Measurements from ENCODE around the gene SLC16A8.

The SLC16A8 gene

DNA sequence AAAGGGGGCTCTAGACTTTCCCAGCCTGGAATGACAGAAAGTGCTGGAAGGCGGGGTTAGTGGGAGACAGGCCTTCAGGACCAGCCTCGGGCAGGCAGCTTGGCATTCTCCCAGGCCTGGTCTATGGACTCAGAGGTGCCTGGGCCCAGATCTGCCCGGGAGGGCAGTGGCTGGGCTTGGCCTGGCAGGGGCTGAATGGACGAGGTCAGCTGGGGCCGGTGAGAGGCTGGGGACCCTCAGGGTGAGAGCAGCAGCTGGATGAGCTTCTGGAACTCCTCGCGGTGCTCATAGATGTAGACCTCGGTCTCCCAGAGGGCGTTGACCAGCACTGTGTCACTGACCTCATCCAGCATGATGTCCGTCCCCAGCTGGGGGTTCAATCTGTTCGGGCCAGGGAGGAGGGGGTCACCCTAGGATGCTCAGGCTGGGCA lies 28.0 kb upstream of the SLC16A8 start:
- no peak for DNase-seq

DNA sequence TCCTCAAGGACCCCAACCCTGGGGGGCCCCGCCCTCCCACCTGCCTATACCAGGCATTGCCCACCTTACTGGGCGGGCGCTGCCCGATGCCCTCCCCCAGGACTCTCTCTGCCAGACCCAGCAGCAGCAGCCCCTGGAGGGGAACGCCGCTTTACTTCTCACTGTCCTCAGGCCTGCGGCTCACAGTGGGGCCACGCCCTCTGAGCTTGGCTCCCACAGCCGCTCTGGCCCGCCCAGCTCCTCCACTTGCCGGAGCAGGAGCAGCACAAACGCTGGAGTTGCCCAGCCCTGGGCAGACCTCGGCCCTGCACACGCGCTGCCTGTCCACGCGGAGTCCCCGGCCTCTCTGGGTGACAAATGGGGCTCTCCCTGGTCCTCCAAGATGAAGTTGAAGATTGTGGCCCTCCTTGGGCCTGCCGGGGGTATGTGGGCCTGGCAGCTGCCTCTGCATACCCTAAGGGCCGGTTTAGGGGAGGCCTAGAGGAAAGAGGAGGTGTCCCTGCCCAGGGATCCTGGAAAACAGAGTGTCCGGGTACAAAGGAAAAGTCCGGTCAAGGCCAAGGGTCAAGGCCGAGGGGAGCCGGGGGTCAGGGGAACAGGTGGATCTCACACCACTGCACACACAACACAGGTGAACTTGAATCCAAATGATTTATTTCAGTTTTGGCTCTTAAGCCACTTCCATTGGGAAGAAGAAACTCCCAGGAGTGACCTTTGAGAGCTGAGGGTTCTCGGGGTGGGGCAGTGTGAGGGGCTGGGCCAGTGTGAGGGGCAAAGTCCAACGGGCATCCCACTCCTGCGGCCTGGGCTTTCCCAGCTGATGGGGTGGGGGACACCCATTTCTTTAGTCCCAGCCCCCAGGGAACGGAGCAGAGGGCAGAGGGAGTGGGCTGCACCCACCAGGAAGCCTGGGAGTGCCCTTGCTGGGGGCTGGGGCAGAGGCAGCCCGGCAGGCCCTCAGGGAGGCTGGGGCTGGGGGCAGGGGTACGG lies 27.2 kb upstream of the SLC16A8 start:
- DNase-seq: no peak

DNA sequence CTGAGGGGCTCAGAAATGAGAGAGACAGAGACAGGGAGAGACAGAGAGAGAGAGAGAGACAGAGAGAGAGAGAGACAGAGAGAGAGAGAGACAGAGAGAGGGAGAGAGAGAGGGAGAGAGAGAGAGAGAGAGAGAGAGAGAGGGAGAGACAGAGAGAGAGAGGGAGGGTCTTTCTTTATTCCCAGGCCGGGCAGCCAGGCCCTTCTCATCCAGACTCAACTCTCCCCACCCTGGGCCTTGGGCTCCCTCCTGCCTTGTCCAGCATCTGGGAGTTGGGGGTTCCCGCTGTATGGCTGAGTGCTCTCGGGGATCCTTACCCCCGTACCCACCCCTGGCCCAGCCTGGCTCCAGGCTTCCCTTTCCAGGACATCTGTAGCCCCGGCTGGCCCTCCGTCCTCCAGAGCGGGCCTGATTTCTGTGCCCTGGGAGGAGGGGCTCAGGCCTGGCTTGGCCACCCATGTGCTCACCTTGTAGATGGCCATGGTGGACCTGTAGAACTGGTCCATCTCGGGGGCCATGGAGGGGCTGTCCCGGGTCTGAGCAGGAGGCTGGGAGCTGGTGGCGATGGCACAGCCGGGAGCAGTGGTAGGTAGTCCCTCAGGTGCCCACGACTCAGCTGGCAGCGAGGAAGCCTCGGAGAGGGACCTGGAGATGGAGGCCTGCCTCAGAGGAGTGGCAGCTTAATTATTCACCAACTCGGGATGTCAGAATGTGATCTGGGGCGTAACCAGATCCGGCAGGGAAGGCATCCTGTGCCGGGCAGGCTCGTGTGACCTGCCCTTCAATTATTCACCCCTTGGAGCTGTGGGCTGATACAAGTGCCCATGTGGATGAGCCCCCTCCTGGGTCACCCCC lies 26.3 kb upstream of the SLC16A8 start, which contains the start of gene BAIAP2L2:
TSS of gene BAIAP2L2 (minus strand) at position 677 of the 855 bp plus-strand sequence. CDS start at position 518, 159 bp downstream.
- DNase-seq: no peak

DNA sequence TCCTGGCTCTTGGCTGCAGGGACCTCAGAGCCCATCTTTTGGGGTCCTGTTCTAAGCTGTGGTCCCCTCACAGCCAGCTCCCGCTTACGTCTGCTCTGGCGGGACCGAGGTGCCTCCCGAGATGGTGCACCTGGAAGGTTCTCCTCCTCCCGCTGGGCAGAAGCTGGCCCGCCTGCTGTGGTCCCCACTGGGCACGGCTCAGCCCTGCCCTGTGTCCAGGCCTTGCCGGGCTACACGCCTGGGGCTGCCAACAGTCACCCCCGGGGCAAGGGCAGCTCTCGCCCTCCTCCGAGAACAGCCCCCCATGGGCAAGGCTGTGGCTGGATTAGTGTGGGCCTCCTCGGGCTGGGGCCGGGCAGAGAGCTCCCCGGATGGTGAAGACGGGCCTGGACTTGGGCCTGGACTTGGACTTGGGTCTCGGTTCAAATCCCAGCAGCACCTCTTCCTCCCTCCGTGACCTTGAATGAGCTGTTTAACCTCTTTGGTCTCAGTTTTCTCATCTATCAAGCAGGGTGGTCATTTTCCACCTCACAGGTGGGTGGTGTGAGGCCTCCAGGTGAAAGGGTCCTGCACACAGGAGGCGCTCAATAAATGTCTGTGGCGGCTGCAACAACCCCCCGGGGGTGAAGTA lies 25.5 kb upstream of the SLC16A8 start:
- DNase-seq: no peak

DNA sequence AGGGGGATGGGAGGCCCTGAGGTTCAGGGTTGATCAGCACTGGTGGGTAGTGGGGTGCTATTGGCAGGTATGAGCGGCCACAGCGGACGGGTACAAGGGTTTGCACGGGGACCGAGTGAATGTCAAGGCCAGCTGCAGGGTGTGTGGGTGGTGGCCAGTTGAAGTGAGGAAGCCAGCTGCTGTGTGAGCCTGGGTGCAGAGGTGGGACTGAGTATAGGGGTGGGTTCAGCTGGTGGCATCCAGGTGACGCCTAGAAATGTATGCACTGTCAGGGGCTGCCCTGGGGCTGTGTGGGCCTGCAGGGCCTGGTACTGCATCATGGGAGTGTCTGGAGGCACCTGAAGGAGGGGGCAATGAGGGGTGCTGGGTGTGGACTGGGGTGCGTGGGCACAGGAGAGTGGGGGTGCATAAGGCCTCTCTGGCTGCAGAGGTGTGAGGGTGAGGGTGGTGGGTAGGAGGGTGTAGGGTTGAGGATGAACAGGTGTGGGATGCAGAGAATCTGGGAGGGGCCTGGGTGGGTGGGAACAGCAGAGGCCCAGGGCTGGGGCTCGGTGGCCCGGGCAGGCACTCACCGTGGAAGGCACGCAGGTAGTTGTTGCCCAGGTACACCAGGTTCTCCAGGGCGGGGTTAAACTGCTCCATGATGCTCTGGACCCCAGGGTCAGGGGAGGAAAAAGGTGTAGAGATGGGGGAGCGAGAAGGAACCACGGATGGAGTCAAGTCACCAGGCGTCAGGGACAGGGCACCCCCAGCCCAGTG lies 24.8 kb upstream of the SLC16A8 start:
- DNase-seq: no peak

DNA sequence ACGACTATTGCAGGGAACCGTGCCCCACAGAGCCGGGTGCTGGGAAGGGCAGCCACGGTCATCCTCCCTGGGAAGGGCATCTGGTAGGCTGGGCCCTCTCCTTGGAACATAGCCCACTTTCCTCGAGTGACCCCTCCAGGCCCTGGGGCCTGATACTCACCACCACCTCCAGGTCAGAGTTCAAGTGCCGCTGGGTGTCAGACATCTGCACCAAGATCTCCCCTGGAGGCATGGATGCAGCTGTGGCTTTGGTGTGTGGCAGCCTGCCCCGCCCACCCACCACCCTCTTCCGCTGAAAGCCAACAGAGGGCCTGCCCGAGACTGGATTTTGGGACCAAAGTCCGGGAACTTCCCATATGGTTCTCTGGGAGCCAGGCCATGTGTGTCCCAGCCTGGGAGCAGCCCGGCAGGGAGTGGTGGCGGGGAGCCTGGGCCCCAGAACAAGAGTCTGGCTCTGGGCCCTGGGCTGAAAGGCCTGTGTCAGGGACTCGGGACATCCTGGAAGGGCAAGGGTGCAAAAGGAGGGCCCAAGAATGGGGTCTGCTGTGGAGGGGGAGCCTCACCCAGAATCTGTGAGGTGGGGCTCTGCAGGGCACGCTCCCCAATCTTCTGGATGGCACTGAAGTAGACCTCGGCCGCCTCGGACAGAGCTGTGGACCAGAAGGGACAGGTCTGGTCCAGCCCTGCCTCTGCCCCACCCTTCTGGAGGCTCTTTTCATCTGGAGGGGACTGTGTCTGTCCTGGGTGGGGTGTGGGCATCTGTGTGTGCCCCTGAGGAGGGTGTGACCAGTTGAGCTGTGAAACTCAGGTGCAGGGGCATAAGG lies 23.9 kb upstream of the SLC16A8 start:
- no peak for DNase-seq

DNA sequence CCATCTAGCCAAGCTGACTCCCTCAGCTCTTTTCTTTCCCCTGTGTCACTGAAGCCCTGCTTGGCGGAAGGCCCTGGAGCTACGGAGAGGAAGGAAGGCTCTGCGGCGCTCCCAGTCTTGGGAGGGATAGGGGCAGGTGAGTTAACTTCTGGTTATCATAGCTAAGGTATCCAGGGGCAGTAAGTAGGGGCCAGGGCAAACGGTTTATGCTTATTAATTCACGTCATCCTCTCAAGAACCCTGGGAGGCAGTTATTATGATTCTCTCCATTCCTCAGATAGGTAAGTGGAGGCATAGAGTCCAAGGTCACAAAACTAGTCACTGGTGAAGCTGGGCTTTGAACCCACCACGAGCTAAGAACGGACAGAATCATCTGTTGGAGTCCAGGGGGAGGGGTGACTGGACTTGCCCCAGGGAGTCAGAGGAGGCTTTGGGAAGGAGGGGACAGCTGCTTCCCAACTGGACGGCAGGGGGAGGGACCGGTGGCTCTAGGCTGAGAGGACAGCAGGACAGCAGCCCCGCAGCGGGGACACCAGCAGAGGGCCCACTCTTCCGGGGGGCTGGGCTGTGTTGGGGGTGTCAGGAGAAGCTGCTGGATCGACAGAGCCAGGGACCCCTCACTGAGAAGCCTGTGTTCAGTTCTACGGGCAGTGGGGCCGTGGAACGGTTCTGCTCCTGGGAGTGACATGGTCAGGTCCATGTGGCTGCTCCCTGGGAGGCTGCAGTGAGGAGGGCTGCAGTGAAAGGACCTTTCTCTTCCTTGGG lies 23.0 kb upstream of the SLC16A8 start:
- no peak for DNase-seq

DNA sequence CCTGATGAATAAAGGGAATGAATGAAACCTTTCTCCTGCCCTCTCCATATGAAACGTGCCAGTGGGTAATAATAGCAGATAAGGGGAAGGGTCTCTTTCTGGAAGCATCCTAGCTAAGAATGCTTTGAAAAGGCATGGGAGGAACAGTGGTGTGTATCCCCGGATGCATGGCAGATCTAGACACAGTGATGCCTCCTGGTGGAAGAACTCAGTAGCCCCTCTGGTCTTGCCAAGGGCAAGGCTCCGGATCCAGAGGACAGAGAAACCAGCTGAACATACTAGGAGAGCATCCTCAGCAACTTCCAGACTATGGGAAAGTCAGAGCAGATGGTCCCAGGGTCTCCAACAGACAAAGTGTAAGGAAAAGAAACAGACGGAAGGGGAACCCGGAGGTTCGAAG lies 20.1 kb upstream of the SLC16A8 start:
- DNase-seq: no peak

DNA sequence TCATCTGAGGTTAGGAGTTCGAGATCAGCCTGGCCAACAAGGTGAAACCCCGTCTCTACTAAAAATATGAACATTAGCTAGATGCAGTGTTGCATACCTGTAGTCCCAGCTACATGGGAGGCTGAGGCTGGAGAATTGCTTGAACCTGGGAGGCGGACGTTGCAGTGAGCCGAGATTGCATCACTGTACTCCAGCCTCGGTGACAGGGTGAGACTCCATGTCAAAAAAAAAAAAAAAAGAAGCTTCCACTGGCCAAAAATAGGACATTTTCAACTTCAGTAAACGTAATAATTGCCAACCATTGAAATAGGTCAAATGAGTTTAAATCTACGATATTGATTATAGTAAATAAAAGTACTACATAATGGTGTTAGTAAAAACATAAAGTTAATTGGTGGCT lies 19.7 kb upstream of the SLC16A8 start:
- DNase-seq: no peak

DNA sequence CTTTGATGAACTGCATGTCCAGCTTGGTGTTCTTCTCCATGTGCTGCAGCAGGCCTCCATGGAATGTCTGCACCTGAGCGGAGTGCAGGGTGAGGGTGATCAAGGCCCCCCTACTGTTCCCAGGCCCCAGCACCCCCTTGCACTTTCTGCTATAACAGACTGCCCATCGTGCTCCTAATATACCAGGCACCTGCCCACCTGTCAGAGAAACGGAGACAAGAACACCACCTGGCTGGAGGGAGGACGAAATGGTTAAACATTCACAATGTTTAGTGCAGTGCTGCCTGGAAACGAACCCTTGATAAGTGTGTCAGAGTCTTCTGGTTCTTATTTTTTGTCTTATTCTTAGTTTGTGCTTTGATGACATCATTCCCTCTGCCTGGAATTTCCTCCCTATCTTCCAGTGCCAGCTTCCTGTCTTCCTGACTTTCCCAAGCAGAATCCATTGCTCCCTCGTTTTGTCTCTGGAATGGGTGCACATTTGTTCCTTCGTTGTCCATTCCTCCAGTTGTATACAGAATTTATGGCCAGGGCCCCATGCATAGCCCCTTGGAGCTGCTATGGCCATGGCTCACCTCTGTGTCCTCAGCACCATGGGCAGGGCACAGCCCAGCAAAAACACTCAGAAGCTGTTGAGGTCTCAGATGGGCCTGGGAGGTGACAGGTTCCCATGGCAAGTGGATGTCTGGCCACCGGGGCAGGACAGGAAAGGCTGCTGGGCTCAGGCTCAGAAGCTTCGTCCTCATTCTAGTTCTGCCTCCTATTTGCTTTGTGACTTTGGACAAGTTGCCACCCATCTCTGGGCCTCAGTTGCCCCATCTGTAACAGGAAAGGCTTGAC lies 14.6 kb upstream of the SLC16A8 start:
- no peak for DNase-seq

DNA sequence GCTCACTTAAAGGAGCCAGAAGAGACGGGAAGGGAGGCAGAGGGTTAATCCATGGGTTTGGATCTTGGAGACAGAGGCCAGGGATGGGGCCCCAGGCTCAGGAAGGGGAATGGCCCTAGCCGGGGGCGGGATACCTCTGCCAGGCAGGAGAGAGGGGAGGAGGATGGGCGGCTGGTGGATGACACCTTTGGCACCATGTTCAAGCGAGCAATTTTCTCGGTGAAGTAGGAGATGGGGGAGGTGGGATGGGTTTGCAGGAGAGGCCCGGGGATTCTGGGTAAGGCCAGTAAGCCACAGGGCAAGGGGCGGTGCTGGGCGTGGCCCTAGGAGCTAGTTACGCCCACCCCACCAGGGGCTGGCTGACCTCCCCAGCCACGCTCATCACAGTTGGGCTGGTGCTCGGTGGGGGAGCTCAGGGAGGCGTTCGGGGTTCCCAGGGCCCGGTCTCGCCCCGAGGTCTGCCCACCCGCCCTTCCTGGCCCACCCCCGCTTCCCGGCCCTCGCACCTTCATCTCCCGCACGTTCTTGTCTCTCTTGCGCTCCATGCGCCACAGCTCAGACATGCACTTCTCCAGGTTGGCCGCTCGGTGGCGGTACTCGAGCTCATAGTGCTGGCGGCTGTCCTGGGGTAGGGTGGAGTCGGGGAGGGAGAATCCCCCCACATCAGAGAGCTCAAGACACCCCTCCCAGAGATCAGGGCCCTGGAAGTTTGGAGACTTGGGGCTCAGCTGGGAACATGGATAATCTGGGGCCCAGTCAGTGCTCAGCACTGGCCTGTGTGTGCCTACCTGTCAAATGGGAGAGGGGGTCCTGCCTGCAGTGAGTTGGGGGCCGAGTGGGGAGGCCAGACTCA lies 13.8 kb upstream of the SLC16A8 start:
- DNase-seq: no peak

DNA sequence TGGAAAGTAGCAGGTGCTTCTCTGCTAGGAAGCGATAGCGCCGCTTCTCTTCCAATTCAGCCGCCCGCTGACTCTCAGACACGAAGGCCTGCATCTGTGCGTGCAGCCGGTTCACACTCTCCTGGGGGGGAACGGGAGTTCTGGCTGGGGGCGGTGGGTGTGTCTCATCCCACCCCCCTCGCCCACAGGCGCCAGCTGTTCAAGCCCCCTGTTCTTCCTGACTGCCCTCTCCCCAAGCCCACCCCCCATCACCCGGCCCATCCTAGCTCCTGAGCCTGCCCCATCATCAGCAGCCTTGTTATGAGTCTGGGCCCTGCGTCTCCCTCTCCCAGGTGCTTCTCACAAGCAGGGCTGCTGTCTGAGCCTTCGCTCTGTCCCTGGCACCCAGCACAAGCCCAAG lies 13.1 kb upstream of the SLC16A8 start:
- no peak for DNase-seq

DNA sequence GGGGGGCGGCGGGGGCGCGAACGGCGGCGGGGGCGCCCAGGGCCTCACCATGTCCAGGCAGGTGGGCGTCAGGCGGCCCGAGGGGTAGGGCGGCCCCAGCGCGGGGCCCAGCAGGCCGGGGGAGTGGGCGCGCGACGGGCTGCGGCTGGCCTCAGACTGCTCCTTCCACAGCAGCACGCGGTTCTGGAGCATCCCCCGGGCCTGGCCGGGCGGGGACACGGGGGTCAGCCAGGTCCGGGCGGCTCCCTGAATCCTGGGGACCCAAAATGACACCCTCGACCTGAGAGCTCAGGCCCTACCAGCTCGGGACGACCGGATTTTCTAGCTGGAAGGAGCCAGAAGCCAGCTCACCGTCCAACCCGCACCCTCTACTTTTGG lies 5.5 kb upstream of the SLC16A8 start:
- DNase-seq: no peak

DNA sequence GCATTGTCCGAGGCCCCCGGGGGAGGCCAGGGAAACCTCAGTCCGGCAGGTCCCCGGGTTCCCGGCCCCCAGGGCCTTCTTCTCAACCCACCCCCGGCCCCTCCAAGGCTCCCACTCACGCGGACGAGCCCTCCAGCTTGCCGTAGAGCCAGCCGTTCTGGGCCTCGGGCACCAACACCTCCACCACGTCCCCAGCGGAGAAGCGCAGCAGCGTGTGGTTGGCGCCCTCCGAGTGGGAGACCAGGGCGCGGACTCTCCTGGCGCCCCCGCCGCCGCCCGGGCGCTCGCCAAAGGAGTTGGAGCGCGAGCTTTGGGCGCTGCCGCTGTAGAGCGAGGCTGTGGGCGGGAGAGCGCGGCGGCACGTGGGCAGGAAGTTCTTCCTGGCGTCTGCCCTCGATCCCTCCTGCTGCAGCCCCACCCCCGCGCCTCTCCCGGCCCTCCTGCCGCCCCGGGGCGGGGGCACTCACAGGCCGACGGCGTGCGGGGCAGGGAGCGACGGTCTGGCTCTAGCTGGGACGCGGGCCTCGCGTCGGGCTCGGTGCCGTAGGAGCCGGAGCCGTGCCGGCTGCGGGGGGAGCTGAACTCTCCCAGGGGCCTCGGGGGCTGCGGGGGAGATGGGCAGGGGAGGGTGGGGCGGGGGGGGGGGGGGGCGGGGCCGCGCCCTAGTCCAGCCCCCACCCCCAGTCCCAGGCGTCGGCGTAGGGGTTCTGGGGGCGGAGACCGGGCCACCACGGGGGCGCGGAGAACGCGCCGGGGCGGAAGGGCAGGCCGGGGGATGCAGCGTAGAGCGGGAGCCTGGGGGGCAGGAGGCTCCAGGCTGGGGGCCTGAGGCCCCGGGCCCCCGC lies 4.9 kb upstream of the SLC16A8 start:
- DNase-seq: no peak

DNA sequence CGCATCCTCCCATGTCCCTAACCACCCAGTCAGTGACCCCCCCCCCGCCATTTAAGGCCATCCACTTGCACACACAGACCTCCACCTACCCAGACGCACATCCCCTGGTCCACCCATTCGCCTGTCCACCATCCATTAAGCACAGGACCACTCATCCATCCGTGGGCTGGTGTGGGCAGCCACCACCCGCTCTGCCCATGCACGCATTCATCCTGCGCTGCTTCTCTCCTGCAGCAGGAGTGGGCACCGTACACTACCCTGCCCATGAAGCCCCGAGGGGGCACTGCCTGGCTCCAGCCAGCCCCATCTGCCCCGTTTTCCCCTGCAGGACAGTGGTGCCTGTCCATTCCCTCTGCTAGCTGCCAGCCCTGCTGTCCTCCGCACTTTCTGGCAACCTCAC lies 3.9 kb upstream of the SLC16A8 start:
- no peak for DNase-seq

DNA sequence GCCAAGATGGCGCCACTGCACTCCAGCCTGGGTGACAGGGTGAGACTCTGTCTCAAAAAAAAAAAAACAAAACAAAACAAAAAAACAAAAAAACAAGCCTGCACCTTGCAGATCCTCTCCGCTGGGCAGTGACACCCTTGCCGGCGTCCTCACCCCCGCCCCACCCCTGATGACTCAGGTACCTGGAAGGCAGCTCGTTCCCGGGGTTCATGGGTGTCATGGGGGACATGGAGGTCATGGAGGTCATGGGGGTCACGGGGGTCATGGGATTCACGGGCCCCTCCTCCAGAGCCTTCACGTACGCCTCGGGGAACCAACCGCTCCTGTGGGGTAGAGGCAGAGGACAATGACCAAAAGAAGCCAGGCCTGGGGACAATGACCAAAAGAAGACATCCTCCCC lies 3.0 kb upstream of the SLC16A8 start:
- no peak for DNase-seq

DNA sequence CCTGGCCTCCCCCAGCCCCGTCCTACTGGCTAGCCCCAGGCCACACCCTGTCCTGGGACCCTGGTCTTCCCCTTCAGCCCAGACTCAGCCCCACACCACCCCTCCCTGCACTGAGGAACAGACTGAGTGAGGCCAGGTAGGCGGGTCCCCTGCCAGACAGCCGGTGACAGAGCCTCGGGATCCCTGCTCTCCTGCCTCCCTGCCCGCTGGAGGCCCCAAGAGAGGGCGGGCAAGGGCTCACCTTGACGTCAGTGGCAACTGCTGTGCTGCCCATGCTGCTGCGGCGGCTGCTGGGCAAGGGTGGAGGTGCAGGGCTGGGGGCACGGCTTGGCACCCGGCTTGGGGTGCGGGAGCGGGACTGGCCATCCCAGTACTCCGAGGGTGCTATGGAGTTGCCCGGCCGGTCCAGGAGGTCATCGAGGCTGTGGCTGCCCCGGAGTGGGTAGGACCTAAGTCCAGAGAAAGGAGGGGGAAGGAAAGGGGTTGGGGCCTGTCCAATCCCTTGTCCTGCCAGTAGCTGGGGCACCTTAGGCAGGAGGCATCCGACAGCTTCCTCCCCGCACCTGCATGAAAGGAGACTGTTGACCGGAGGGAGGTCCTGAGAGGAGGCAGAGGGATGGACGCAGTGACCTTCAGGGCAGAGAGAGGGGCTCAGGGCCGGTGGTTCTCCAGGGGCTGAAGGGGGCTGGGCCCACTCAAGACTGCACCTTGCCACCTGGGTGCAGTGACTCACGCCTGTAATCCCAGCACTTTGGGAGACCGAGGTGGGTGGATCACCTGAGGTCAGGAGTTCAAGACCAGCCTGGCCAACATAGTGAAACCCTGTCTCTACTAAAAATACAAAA lies 2.2 kb upstream of the SLC16A8 start:
- no peak for DNase-seq
